Lower leg skin (tissue), 3 donors: Measurements from ENCODE around the gene MBD3L2B.

Source experiments
- CTCF ChIP-seq, 3 donors: fragments of 450-650 bp; IDR thresholded peaks; one replicate each; pipeline ENCODE4 v1.5.1; 2016; ENCODE audit warnings: antibody characterized with exemption in 3 of 3, mild to moderate bottlenecking in 3 of 3, moderate library complexity in 2 of 3
- POLR2A ChIP-seq, 2 donors: fragments of 450-650 bp; IDR thresholded peaks; one replicate each; pipeline ENCODE4 v1.6.1; 2016 to 2017; ENCODE audit warnings: antibody characterized with exemption in 2 of 2, mild to moderate bottlenecking in 1 of 2, moderate library complexity in 1 of 2

GRCh38 chr19:6987850-6988249, 33.4 kb downstream of the MBD3L2B start:
- TF ChIP-seq CTCF (IDR thresholded peaks at IDR 0.05) (no peak), POLR2A (IDR thresholded peaks at IDR 0.05) (no peak)
